GM12865 (cell line): Measurements from ENCODE around the gene NOX5.
"Not testable (repeated sequence)": the region's sequence is repeated elsewhere in the genome, so short reads cannot be mapped to it uniquely, and the experiment has no call there.

Source experiments
- DNase-seq: peaks from one replicate; pipeline ENCODE4 v3.0.0; 2010; ENCODE audit warnings: low read depth
- H3K4me3 ChIP-seq: 2 replicates; pipeline ENCODE4 v1.5.1; 2011; ENCODE audit warnings: mild to moderate bottlenecking, low read depth, low read length, control low read depth
- CTCF ChIP-seq: IDR thresholded peaks from 2 replicates; pipeline ENCODE4 v1.5.1; 2011; ENCODE audit warnings: low read length, control low read depth, low read depth, inconsistent platforms; ENCODE audit not compliant: insufficient read depth; ENCODE audit errors: missing control alignments

The NOX5 gene

DNA sequence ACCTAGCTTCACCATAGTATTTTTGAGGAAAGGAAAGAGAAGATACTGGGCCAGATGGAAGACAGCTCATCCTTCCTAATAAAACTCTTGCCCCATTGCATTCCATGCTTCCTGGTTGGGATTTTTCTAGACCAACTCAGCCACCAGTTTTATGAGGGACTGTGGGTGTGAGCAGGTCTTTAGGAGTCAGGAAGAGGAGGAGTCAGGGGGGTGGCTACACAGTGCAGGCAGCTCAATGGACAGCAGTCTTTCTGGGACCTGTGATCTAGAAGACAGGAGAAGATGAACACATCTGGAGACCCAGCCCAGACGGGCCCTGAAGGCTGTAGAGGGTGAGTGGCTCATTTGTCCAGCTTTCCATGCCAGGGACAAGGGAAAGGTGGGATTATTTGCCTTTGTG is at the start of gene NOX5:
NOX5 (plus strand) TSS at position 242 of the 400 bp plus-strand sequence; CDS start at position 283, 41 bp downstream.
- no peak for TF ChIP-seq CTCF
- DNase-seq = no peak
- no peak within 1 kb of the TSS for H3K4me3 ChIP-seq

- no peak for DNase-seq
Measured at GRCh38 chr15:68966996-68967395, 47.5 kb upstream of the NOX5 start.

GRCh38 chr15:68967948-68968347 is 46.5 kb upstream of the NOX5 start:
- no peak for TF ChIP-seq CTCF
- no peak overlapping the region for H3K4me3 ChIP-seq
- no peak for DNase-seq

More at GRCh38 chr15:68966996-68967395, 47.5 kb upstream of the NOX5 start:
- no peak for TF ChIP-seq CTCF
- no peak overlapping the region for H3K4me3 ChIP-seq

DNA sequence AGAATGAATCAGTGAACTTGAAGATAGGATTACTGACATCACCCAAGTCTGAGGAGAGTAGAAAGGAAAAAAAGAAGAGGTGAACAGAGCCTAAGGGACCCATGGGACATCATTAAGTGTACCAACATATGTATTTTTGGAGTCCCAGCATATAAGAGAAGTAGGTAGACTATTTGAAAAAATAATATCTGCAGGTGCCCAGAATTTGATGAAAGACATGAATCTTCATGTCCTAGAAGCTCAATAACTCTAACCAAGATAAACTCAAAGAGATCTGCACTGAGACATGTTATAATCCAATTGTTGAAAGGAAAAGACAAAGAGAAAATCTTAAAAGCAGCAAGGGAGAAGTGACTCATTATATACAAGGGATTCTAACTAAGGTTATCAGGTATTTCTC is 45.2 kb upstream of the NOX5 start:
- no peak for TF ChIP-seq CTCF
- H3K4me3 ChIP-seq = no peak overlapping the region
- no peak for DNase-seq

GRCh38 chr15:68972201-68973065 is 42.1 kb upstream of the NOX5 start:
- no peak for TF ChIP-seq CTCF
- no peak overlapping the region for H3K4me3 ChIP-seq
- no peak for DNase-seq

DNA sequence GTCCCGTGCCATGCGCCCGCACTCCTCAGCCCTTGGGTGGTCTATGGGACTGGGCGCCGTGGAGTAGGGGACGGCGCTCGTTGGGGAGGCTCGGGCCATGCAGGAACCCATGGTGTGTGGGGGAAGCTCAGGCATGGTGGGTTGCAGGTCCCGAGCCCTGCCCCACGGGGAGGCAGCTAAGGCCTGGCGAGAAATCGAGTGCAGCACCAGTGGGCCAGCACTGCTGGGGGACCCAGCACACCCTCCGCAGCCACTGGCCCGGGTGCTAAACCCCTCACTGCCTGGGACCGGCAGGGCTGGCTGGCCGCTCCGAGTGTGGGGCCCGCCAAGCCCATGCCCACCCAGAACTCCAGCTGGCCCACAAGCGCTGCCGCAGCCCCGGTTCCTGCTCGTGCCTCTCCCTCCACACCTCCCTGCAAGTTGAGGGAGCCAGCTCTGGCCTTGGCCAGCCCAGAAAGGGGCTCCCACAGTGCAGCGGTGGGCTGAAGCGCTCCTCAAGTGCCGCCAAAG is 38.8 kb upstream of the NOX5 start:
- H3K4me3 ChIP-seq = not testable (repeated sequence)

DNA sequence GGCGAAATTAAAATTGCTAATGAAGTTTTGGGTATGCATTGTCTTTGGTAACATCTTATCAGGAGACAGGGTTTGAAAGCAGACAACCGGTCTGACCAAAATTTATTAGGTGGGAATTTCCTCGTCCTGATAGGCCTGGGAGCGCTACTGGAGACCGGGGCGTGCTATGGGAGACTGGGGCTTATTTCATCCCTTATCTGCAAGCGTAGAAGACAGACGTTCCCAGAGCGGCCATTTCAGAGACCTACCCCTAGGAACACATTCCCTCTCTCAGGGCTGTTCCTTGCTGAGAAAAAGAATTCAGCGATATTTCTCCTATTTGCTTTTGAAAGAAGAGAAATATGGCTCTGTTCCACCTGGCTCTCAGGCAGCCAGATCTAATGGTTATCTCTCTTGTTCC is 37.1 kb upstream of the NOX5 start:
- DNase-seq, H3K4me3 ChIP-seq: not testable (repeated sequence)

More for the DNA sequence above, 38.8 kb upstream of the NOX5 start:
- not testable (repeated sequence) for DNase-seq

DNA sequence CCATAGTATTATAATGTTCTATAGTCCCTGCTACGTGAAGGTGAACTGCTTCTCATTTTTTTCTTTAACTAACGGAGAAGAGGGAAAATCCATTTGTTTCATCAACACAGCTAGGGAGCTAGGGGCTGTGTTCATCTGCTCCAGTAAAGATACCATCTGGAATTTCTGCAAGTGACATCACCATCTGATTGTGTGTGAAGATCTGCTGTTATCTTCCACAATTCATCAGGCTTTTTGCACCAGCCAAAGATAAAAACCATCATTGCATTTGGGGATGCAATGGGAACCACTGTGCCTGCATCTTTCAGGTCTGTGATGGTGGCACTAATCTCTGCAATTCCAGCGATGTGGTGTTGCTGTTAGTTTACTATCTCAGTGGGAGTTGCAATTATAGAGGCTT is 35.5 kb upstream of the NOX5 start:
- DNase-seq = no peak
- no peak overlapping the region for H3K4me3 ChIP-seq
- no peak for TF ChIP-seq CTCF
